HG02938 (cell line): ENCODE data around the gene VEZT.

Experiments
- ATAC-seq: cut with Tn5 transposase; IDR thresholded peaks from one replicate; pipeline ENCODE4 v1.9.1; 2021; ENCODE audit warnings: mild to moderate bottlenecking, moderate library complexity; ENCODE audit not compliant: unreplicated experiment

VEZT gene

GRCh38 chr12:95248604-95249360, 31.2 kb downstream of the VEZT start:
- ATAC-seq = no peak

GRCh38 chr12:95253386-95253785, 35.8 kb downstream of the VEZT start:
- no peak for ATAC-seq

- no peak for ATAC-seq
These were observed 39.9 kb downstream of the VEZT start for GRCh38 chr12:95257541-95257940.

GRCh38 chr12:95258151-95258550, 40.5 kb downstream of the VEZT start:
- no peak for ATAC-seq

DNA sequence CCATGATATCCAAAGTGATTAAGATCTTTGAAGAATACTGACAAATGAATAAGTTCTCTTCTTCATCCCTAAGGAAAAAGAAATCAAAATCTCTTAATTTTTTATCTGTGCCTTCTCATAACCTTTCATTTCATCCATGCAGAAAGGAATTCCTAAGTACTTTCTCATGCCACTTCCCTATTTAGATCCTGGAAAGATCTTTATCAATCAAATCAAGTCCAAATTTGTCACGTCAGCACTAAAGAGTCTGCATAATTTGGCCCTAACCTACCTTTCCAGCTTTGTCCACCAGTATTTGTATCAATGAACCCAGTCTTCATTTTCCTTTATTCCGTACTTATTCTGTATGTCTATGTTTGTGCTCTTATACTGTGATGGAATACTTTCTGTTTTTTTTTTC, 41.2 kb downstream of the VEZT start:
- no peak for ATAC-seq

- no peak for ATAC-seq
These were observed 41.8 kb downstream of the VEZT start for GRCh38 chr12:95259368-95259767.

- no peak for ATAC-seq
These were observed 43.5 kb downstream of the VEZT start for GRCh38 chr12:95261109-95261508.

- ATAC-seq = no peak
These were observed 45.2 kb downstream of the VEZT start for GRCh38 chr12:95262808-95263207.

- ATAC-seq = no peak
These were observed 48.2 kb downstream of the VEZT start for GRCh38 chr12:95265765-95266164.

DNA sequence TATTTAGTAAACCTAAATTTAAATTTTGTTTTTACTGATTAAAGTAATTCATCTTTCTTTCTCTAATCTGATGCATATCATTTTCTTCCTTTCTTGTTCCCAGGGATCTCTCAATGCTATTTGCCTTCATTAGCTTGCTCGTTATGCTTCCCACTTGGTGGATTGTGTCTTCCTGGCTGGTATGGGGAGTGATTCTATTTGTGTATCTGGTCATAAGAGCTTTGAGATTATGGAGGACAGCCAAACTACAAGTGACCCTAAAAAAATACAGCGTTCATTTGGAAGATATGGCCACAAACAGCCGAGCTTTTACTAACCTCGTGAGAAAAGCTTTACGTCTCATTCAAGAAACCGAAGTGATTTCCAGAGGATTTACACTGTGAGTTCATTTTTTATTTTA, 48.6 kb downstream of the VEZT start:
- ATAC-seq = no peak

- no peak for ATAC-seq
These were observed 52.3 kb downstream of the VEZT start for GRCh38 chr12:95269892-95270291.

DNA sequence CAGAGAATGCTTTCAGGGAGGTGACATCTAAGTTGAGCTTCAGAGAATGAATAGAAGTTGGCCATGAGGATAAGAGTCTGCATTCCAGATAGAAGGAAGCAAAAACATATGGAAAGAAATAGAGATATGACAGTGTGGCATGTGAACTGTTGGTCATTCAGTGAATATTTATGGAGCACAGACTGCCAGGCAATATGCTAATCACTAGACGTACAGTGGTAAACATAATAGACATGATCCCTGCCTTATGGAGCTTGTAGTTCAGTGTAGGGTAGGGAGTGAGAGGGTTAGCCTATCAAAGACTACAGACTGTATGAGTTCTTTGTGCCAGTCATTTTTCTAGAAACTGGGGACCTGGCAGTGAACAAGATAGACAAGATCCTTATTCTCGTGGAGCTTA, 53.9 kb downstream of the VEZT start:
- no peak for ATAC-seq

GRCh38 chr12:95277139-95277538, 59.5 kb downstream of the VEZT start:
- no peak for ATAC-seq

DNA sequence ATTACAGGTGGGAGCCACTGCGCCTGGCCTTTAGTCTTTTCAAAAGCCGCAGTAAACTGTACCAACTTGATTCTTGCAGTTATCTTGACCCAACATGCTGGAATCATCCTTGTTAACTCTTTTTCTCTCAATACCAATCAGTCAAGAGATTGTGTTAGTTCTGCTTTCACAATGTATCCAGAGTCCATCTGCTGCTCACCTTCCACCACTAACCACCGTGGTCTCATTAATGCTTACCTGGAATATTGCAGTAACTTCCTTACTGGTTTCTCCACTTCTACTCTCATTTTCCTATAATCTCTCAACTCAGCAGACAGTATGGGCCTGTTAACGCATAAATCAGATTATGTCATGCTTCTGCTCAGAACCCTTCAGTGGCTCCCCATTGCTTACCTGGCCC, 62.2 kb downstream of the VEZT start:
- no peak for ATAC-seq

- ATAC-seq = no peak
These were observed 64.7 kb downstream of the VEZT start for GRCh38 chr12:95282266-95282665.

- ATAC-seq = no peak
These were observed 65.8 kb downstream of the VEZT start for GRCh38 chr12:95283371-95283770.

GRCh38 chr12:95286713-95287112, 69.1 kb downstream of the VEZT start:
- ATAC-seq = no peak

DNA sequence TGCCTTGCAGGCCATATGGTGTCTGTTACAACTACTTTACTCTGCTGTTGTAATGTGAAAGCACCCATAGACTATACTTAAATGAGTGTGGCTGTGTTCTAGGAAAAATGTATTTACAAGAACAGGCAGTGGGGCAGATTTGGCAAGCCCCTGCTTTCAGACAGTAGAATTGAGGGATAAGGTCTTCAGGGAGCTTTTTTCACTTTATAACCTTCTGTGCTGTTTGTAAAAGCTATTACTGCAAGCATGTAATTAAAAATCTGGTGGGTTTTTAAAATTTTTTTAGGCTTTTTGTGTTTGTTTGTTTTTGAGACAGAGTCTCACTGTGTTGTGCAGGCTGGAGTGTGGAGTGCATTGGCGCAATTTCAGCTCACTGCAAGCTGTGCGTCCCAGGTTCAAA, 73.9 kb downstream of the VEZT start:
- ATAC-seq = no peak

- no peak for ATAC-seq
These were observed 81.3 kb downstream of the VEZT start for GRCh38 chr12:95298916-95299315.

GRCh38 chr12:95300286-95300685, 82.7 kb downstream of the VEZT start:
- ATAC-seq = no peak

DNA sequence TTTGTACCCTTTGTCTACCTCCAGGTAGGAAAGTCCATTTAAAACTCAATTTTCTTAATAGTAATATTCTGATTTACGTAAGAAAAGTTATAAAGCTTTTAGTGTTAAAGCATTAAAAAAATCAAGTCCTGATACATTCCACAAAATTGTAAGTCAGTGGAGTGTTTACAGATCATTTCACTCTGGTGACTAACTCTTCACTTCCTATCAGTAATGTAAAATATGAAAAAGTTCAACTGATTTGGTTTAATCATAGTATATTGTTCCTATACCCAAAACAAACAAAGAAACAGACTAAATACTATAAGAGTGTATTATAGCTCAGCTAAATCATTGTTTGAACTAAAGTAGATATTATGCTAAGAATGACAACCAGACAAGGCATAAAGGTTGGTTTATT, 85.9 kb downstream of the VEZT start:
- ATAC-seq = no peak

- no peak for ATAC-seq
These were observed 87.1 kb downstream of the VEZT start for GRCh38 chr12:95304673-95305198.

DNA sequence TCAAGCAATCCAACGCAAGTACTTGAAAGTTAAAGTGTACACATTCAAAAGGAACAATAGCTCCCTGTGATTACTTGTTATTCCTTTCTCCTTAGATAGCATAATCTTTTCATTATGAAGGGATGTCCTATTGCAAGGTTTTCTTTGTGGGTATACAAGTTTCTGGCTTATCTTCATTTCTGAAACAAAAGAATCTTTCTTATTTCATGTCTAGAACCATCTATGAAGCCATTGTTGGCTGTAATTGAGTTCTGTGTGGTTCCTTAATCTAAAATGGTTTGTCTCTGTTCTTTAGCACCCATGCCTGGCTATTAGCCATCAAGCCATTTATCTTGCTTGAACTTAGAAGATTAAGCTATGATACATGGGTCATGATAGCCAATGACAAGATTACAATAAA, 95.0 kb downstream of the VEZT start:
- ATAC-seq = no peak
